Stimulated activated CD4-positive, alpha-beta T cell treated with anti-CD3 and anti-CD28 coated beads, Interleukin-4, amount 100 ng/mL, for 4 hours (primary cell): ENCODE data around the gene SLC27A3.

Experiments used
- DNase-seq, 2 experiments: peaks; one replicate each; pipeline ENCODE4 v3.0.0-alpha.2; 2020

Gene SLC27A3

DNA sequence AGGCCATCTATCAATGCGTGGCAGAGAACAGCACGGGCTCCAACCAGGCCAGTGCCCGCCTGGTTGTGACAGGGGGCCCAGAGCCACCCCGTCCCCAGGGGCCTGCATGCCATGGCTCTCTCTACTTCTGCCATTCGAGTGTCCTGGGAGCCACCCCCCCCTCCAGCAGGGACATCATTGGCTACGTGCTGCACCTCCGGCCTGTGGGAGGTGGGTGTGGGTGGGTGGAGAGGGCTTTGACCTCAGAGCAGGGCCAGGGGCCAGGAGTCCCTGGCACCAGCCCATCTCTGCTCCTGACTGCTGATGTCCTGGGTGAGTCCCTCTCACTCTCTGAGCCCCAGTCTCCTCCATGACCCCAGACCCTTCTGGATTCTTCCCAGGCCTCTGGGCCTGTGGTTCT is 25.3 kb downstream of the SLC27A3 start:
- DNase-seq = no peak

DNA sequence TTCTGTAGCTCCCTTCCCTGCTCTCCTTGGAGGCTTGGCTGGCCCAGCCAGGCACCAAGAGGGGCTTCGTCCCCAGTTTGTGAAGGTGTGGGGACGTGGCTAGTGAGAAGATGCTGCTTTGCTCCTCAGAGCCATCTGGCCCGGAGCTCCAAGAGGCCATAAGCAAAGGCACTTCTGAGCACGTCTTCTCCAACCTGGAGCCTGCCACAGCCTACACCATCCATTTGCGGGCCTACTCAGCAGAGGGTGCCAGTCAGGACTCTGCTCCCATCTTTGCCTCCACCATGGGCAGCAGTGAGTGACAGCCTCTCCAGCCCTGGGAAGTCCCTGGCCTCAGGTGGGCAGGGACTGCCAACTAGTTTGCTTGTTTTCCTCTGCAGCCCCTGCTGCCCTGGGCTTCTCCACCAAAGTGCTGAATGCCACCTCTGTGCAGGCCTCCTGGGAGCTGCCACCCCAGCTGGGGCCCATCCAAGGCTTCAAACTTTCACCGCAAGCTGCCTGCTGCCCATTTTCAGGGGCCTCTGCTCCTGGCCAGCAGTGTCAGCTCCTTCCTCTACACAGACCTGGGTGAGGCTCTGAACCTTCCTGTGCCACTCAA is 25.9 kb downstream of the SLC27A3 start:
- no peak for DNase-seq

DNA sequence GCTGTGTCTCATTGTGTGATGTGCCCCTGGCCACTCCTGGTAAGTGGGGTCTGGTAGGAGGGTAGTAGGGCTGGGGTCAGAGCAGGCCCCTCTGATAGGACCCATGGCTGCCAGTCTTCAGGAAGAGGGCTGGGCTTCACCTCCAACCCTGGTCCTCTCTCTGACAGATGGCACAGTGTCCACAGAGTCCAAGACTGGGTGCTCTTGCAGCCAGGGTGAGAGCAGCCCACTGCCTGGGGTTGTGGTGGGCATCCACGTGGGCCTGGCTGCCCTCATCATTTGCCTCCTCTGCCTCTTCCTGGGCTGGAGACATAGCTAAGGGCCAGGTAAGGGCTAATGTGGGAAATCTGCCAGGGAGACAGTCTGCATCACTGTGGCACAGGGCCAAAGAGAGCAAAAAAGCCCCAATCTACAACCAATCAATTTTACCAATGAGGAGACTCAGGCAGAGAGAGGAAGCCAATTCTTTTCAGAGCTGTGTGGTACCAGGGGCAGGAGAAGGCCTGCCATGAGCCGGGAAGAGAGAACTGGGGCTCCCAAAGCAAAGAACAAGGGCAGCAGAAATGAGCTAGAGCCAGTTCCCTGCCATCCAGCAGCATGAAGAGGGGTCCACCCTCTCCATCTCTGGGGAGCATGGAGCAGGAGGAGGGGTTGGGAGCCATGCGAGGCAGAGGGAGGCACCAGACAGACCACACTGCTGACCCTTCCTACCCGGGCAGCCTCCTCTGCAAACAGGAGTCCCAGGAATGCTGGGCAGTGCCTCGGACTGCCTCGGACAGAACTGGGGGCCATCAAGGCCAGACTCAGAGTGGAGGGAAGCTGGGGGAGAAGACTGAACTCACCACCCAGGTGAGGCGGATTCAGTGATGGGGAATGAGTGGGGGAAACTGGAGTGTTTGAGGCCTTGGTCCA is 26.8 kb downstream of the SLC27A3 start:
- no peak for DNase-seq

DNA sequence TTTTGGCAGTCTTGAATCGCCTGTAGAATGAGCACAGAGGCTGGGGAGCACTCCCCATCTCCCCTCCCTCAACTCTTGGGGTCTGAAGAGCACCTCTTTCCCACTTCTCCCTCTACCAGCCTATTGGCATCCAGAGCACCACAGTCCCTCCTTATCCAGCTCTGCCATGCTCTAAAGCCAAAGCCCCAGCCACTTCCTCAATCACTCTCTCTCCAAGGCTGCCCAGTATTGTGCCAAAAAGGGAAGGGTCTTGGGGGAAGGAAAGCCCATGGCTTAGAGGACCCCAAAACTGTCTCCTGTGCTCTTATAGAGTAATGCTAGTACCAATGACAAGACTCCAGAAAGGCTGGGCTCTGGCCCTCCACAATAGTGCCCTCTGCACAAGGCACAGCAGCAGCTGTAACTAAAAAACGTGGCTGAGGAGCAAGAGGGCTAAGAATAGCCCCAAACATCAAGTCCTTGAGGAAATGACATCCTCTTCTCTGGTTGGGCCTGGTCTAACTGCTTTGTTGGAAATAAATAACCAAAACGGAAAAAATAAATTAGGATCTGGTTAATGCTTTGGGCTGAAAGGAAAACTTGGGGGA is 28.4 kb downstream of the SLC27A3 start:
- DNase-seq = no peak

DNA sequence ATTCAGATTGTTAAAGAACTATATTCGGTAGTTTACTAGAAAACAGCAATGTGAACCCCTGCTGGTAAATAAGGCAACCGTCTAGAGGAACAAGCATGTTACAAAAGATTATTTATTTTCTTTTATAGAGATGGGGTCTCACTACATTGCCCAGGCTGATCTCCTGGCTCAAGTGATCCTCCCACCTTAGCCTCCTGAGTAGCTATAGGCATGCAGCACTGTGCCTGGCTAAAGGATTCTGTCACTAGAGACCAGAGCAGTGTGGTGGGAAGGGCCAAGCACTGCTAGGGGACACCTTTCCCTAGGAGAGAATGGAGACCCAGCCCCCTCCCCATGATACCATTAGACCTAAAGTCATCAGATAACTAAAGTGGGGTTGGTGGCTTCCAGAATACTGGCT is 28.9 kb downstream of the SLC27A3 start:
- DNase-seq = no peak

DNA sequence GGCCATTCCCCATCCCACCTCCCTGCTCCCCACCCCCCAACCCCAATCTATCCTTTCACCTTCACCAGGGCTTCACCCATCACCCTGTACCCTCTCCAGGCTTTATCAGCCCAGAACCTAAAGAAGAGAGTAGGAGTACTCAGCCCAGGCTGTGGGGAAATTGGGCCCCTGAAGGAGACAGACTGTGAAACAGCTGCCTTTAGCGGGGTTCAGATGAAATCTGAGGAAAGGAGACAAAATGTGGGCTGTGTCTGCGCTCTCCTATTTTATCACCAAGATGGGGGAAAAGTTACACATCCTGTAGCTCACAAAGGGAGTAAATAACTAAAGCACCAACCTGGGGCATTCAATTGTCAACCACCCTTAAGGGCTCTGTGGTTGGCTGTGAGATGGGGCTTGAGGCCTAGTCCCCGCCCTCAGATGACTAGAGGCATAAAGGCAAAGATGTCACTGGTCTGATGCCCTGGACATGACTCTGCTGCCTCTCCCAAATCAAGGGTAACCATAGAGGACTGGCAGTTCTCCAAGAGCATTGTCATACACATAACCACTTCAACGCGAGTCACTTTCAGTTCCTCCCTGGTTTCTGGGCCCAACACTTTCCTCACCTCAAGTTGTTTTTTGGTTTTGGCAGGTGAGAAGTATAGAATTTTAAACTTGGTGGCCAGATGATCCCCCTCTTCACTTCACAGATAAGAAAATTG is 30.0 kb downstream of the SLC27A3 start:
- peak in 1 of 2 experiments; percentile 49 for DNase-seq

DNA sequence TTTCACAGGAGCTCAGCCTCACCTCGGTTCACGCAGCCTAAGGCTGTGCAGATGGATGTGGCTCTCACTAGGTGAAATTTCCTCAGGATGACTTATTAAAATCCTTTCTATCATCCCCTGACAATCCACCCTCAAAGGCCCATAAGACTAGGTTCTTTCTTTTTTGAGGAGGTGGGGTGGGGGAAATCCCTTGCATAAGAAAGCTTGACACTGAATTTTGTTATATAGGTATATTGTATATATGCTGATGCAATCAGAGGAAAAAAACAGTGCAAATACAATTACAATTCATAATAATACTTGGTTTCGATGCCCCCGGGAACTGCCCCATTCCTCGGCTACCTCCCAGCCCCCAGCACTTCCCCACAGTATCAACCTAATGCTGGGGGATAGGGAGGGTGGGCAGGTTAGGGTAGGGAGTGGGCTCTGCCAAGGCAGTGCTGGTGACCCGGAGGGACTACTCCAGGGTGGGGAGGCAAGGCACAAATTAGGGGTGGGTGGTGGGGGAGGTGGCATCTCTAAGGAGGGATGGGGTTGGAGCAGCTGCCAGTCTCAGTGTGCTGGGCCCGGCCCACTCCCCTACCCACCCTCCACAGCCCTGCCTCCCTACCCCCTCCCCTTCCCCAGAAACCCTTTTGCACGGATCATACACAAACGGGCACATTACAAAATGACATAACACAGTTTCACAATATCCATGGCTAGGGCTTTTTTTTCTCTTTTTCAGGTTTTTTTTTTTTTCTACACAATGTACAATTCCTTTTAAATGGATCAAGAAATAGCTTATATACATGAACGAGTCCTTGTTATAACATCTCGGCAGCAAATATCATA is 30.9 kb downstream of the SLC27A3 start:
- no peak for DNase-seq

DNA sequence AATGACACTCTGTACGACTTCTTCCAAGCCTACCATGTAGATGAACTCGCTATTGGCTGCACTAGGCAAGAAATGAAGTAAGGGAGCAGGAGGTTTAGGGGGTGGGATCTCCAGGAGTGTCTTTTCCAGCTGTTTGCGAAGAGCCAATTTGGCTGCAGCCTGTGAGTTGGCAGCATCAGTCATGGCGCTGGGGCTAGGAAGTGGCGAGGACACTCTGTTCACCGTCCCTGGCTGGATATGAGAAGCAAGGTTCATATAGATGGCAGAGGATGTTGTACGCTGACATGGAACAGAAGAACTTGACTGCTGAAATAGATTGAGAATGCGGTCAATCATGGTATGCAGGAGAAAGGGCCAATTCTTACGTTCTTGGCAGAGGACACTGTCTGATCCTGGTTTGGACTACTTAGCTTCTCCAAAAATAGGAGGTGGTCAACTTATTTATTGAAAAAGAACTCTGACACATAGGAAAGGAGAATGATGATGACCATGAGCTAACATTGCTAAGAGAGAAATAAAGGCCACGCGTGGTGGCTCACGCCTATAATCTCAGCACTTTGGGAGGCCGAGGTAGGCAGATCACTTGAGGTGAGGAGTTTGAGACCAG is 41.2 kb downstream of the SLC27A3 start:
- DNase-seq = no peak

DNA sequence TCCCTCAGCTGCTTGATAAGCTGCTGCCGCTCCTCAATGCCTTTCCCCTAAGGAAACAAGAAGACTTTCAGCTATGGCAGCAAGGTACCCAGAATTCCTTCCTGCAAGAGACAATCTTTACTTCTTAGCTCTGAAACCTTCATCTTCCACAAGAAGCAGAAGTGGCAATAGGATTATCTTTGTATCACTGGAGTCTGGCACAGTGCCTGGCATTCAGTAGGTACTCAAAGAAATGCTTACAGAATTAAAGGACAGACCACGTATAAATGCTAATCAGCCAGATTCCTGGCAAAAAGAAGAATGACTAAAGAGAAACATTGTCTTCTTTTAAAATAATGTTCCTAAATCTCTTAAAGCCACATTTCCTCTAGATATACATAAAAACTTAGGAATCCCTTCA is 43.7 kb downstream of the SLC27A3 start:
- DNase-seq = no peak

DNA sequence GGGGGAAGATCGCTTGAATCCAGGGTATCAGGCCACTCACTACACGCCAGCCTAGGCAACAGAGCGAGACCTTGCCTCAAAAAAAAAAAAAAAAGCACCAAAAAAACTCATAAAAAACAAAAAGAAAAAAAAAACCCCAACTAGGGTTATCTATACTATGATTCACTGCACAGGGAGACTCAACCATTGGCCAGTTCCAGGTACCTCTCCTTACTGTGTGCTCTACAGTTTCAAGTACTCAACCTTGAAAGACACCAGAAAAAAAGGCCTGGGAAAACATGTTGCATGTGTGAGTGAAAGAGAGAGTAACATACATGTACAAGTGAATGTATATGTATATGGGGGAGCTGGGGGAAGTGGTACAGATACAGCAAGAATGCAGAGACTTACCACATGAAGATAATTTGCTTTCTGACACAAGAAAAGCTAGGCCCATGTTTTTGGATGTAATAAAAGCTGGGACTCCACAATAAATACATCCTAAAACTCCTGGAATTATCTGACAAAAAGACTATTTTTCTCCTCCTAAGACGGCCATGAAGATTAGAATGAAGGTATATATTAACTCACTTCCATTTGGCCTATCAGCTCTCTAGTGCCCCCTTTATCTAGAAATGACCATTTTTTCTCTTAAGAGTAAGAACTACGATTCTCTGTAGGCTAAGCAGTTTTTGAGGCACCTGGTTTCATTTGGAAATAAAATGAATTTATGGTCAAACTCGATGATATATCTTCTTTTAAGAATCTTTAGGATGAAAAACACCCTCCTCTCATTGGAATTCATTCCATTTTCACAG is 52.2 kb downstream of the SLC27A3 start:
- DNase-seq = no peak
